Endothelial cell (in vitro differentiated cells): Measurements from ENCODE around the gene TYW1. TPM values are rescaled to one million over a fixed set of nuclear protein-coding genes. Genes with fewer than 3 reads are reported as not detected.
"Not testable (repeated sequence)": the region's sequence is repeated elsewhere in the genome, so short reads cannot be mapped to it uniquely, and the experiment has no call there.

ENCODE experiments used
- DNase-seq: peaks from one replicate; pipeline ENCODE4 v3.0.0; 2021; ENCODE audit warnings: low spot score
- H3K27ac Mint-ChIP-seq: one replicate; pipeline ENCODE4 v1.8.0; 2021; ENCODE audit warnings: mixed read lengths, inconsistent platforms; ENCODE audit not compliant: unreplicated experiment
- H3K27me3 Mint-ChIP-seq: one replicate; pipeline ENCODE4 v1.8.0; 2021; ENCODE audit warnings: mild to moderate bottlenecking, moderate library complexity, mixed read lengths, inconsistent platforms; ENCODE audit not compliant: unreplicated experiment
- H3K36me3 Mint-ChIP-seq: one replicate; pipeline ENCODE4 v1.8.0; 2021; ENCODE audit warnings: mild to moderate bottlenecking, low read depth, mixed read lengths, inconsistent platforms; ENCODE audit not compliant: unreplicated experiment
- H3K4me1 Mint-ChIP-seq: one replicate; pipeline ENCODE4 v1.8.0; 2021; ENCODE audit warnings: mild to moderate bottlenecking, mixed read lengths, inconsistent platforms; ENCODE audit not compliant: unreplicated experiment
- H3K4me3 Mint-ChIP-seq: one replicate; pipeline ENCODE4 v1.8.0; 2021; ENCODE audit warnings: mild to moderate bottlenecking, mixed read lengths, inconsistent platforms; ENCODE audit not compliant: unreplicated experiment
- H3K9me3 Mint-ChIP-seq: one replicate; pipeline ENCODE4 v1.8.0; 2021; ENCODE audit warnings: mixed read lengths, inconsistent platforms; ENCODE audit not compliant: unreplicated experiment
- CTCF ChIP-seq: fragments of 200-600 bp; sonication (generic); IDR thresholded peaks from one replicate; pipeline ENCODE4 v1.5.0; 2021; ENCODE audit warnings: antibody characterized with exemption; ENCODE audit not compliant: unreplicated experiment
- total RNA-seq: library from RNA; stranded (reverse); fragmentation: NEBNext Ultra II Directional; extraction: Animal tissue kit (Norgen Biotek cat#: 25700); gene quantifications from one replicate; pipeline ENCODE4 v1.2.1, GENCODE V29; 2021; ENCODE audit not compliant: unreplicated experiment

The TYW1 gene
- total RNA-seq, 1 donor from 2014 or later: 12.8 TPM

GRCh38 chr7:66994051-66994450, 2.6 kb upstream of the TYW1 start:
- Mint-ChIP-seq H3K36me3 (peaks cover 15% of the 10 kb centered on the region), H3K4me3 (peak overlapping the region; percentile 97), H3K27me3 (peaks cover 11% of the 10 kb centered on the region), H3K27ac (peak overlapping the region; percentile 99)
- H3K4me1 Mint-ChIP-seq, DNase-seq, H3K9me3 Mint-ChIP-seq: not testable (repeated sequence)

GRCh38 chr7:66994691-66995049, 2.0 kb upstream of the TYW1 start:
- H3K9me3 Mint-ChIP-seq, H3K4me1 Mint-ChIP-seq: not testable (repeated sequence)
- Mint-ChIP-seq H3K4me3 (peak overlapping the region; percentile 97), H3K36me3 (peaks cover 17% of the 10 kb centered on the region), H3K27ac (peak overlapping the region; percentile 99), H3K27me3 (peaks cover 11% of the 10 kb centered on the region)
- DNase-seq: peak; percentile 31

- peaks cover 19% of the 10 kb centered on the region for H3K36me3 Mint-ChIP-seq
- peak within 1 kb of the TSS; percentile 99 for H3K4me3 Mint-ChIP-seq
- H3K27ac Mint-ChIP-seq: peak within 1 kb of the TSS; percentile 99
- peak; percentile 84 for DNase-seq
- H3K9me3 Mint-ChIP-seq, H3K4me1 Mint-ChIP-seq: not testable (repeated sequence)
- peaks cover 11% of the 10 kb centered on the region for H3K27me3 Mint-ChIP-seq
Measured at GRCh38 chr7:66995050-66995776, 1.4 kb upstream of the TYW1 start, which contains the start of gene SBDS. Gene SBDS, minus strand, starts transcription at chr7:66995586. Its CDS starts 169 bp downstream, at chr7:66995417.

GRCh38 chr7:67000601-67001258, 4.1 kb downstream of the TYW1 start:
- H3K9me3 Mint-ChIP-seq, H3K4me1 Mint-ChIP-seq, DNase-seq, H3K27ac Mint-ChIP-seq, H3K27me3 Mint-ChIP-seq, H3K4me3 Mint-ChIP-seq: not testable (repeated sequence)
- H3K36me3 Mint-ChIP-seq: peaks cover 10% of the 10 kb centered on the region
- TF ChIP-seq CTCF: peak; percentile 54

- H3K9me3 Mint-ChIP-seq, DNase-seq: not testable (repeated sequence)
Measured at GRCh38 chr7:67004145-67004544, 7.5 kb downstream of the TYW1 start.

GRCh38 chr7:67006965-67007364, 10.3 kb downstream of the TYW1 start:
- Mint-ChIP-seq H3K4me1 (peaks cover 2% of the 10 kb centered on the region), H3K27ac (no peak overlapping the region), H3K4me3 (no peak overlapping the region), H3K27me3 (peaks cover 1% of the 10 kb centered on the region), H3K36me3 (peaks cover 15% of the 10 kb centered on the region), H3K9me3 (no peaks in the 10 kb centered on the region)
- TF ChIP-seq CTCF: no peak
- no peak for DNase-seq

More at GRCh38 chr7:67004145-67004544, 7.5 kb downstream of the TYW1 start:
- H3K4me3 Mint-ChIP-seq, H3K27me3 Mint-ChIP-seq, H3K4me1 Mint-ChIP-seq, H3K27ac Mint-ChIP-seq: not testable (repeated sequence)
- H3K36me3 Mint-ChIP-seq: peaks cover 19% of the 10 kb centered on the region

GRCh38 chr7:67008260-67008659, 11.6 kb downstream of the TYW1 start:
- Mint-ChIP-seq H3K9me3 (no peaks in the 10 kb centered on the region), H3K36me3 (peaks cover 12% of the 10 kb centered on the region), H3K4me3 (no peak overlapping the region), H3K27me3 (peaks cover 1% of the 10 kb centered on the region), H3K27ac (no peak overlapping the region), H3K4me1 (peaks cover 2% of the 10 kb centered on the region)
- no peak for DNase-seq
- no peak for TF ChIP-seq CTCF

- H3K36me3 Mint-ChIP-seq: peaks cover 17% of the 10 kb centered on the region
- H3K27ac Mint-ChIP-seq, H3K27me3 Mint-ChIP-seq, H3K4me3 Mint-ChIP-seq, H3K4me1 Mint-ChIP-seq, H3K9me3 Mint-ChIP-seq, DNase-seq: not testable (repeated sequence)
Measured at GRCh38 chr7:67009677-67010076, 13.0 kb downstream of the TYW1 start.

GRCh38 chr7:67014076-67014622, 17.5 kb downstream of the TYW1 start:
- DNase-seq: not testable (repeated sequence)

More at GRCh38 chr7:67014076-67014622, 17.5 kb downstream of the TYW1 start:
- H3K9me3 Mint-ChIP-seq, H3K27me3 Mint-ChIP-seq, H3K4me1 Mint-ChIP-seq, H3K4me3 Mint-ChIP-seq, H3K27ac Mint-ChIP-seq: not testable (repeated sequence)
- H3K36me3 Mint-ChIP-seq: peaks cover 16% of the 10 kb centered on the region
